HPDE6-E6E7 (cell line): Measurements from ENCODE around the gene CYP4F12.

Experiments used
- DNase-seq: peaks from one replicate; pipeline ENCODE4 v3.0.0; 2011; ENCODE audit warnings: missing footprints; ENCODE audit errors: extremely low spot score

The CYP4F12 gene

DNA sequence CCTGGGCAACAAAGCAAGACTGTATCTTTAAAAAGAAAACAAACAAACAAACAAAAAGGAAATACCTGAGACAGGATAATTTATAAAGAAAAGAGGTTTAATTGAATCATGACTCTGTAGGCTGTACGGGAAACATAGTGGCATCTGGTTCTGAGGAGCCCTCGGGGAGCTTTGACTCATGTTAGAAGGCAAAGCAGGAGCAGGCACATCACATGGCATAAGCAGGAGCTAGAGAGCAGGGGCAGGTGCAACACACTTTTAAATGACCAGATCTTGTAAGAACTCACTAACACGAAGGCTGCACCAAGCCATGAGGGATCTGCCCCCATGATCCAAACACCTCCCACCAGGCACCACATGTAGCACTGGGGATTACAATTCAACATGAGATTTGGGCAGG is 41.8 kb downstream of the CYP4F12 start:
- no peak for DNase-seq

- no peak for DNase-seq
These were observed 42.8 kb downstream of the CYP4F12 start for GRCh38 chr19:15715642-15716041.

GRCh38 chr19:15717809-15718208 is 44.9 kb downstream of the CYP4F12 start:
- DNase-seq, result no peak

- DNase-seq, result no peak
These were observed 48.4 kb downstream of the CYP4F12 start for GRCh38 chr19:15721268-15721667.

DNA sequence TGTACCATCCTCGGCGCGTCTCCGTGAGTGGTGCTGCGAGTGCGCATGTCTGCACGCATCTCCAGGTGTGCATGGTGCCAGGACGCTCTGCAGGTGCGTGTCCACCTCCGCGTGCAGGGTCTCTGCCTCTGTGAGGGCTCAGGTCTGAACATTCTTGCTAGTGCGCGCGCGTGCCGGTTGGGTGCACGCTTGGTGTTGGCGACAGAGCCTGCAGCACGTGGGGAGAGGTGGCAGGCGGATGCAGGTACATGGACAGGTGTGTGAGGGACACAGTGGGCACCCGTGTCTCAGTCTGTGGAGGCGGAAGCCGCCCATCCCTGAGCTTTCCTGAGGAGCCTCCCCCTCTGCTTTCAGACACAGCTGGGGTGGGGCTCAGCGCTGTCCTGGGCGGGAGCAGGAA is 50.1 kb downstream of the CYP4F12 start:
- no peak for DNase-seq

GRCh38 chr19:15727724-15728123 is 54.8 kb downstream of the CYP4F12 start, which contains the start of gene OR10H2:
OR10H2 (plus strand) TSS chr19:15728024; CDS start chr19:15728044, 20 bp downstream.
- DNase-seq, result no peak

DNA sequence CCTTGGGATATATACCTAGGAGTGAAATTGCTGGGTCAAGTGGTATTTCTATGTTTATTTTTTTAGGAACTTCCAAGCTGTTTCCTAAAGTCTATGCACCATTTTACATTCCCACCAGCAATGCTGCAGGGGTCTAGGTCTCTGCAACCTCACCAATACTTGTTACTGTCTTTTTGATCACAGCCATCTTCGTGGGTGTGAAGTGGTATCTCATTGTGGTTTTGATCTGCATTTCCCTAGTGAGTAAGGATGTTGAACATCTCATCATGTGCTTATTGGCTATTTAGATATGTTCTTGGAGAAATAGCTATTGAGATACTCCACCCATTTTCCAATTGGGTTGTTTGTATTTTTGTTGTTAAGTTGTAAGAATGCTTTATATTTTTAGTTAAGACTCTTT is 57.7 kb downstream of the CYP4F12 start:
- DNase-seq, result no peak

GRCh38 chr19:15732388-15732787 is 59.5 kb downstream of the CYP4F12 start:
- no peak for DNase-seq

GRCh38 chr19:15733895-15734294 is 61.0 kb downstream of the CYP4F12 start:
- no peak for DNase-seq

DNA sequence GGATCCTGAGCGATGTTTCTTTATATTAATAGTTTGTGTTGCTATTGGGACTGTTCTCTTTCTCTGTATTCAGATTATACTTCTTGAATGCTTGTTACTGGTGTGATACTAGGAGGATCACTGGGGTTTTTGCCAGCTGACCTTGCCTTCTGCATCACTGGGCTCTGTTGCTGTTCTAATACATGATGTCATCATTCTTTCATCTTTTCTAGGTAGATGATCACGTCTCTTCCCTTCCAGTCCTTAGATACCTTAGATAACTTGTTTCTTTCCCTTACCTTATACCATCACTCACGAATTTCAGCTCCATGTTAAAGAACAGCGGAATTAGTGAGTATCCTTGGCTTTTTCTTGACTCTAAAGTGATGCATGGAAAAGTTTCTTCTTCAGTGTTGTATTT is 64.8 kb downstream of the CYP4F12 start, which contains the start of gene OR10H3:
TSS of gene OR10H3 (plus strand) at position 264 of the 400 bp plus-strand sequence. CDS start 3,408 bp downstream, outside the sequence.
- DNase-seq, result no peak

- DNase-seq, result no peak
These were observed 67.9 kb downstream of the CYP4F12 start for GRCh38 chr19:15740785-15741184.
